Measurements from ENCODE around the gene PLCD4. TPM values are rescaled to one million over a fixed set of nuclear protein-coding genes. Genes with fewer than 3 reads are reported as not detected.

Gene PLCD4
- total and polyA plus RNA-seq, 5 experiments from 2014 or later = 0.13 to 1.3 (median 0.25) TPM

Other genes starting within 250 kb of the PLCD4 start
- gene SLC11A1, start 225.6 kb upstream of the PLCD4 start, total RNA-seq = 1 to 10 TPM in 1 of 2 experiments, under 1 TPM in 1; 0.47 to 1.2 TPM
- gene SLC11A1, start 225.6 kb upstream of the PLCD4 start, polyA plus RNA-seq = under 1 TPM; 0.27 to 0.90 (median 0.73) TPM
- 100 to 1,000 TPM; 143 to 144 TPM for gene CTDSP1, start 208.0 kb upstream of the PLCD4 start, total RNA-seq
- 10 to 100 TPM; 19.3 to 22.7 (median 19.8) TPM for gene CTDSP1, start 208.0 kb upstream of the PLCD4 start, polyA plus RNA-seq
- gene VIL1, start 188.8 kb upstream of the PLCD4 start, total RNA-seq = not detected
- under 1 TPM in 2 of 3 donors, not detected in 1; 0.03 to 0.05 TPM for gene VIL1, start 188.8 kb upstream of the PLCD4 start, polyA plus RNA-seq
- gene USP37, start 39.5 kb upstream of the PLCD4 start, total RNA-seq = 10 to 100 TPM; 19.9 to 25.2 TPM
- 10 to 100 TPM in 1 of 3 donors, 1 to 10 TPM in 2; 8.6 to 11.6 (median 9.0) TPM for gene USP37, start 39.5 kb upstream of the PLCD4 start, polyA plus RNA-seq
- gene CNOT9, start 39.1 kb upstream of the PLCD4 start, total RNA-seq = 10 to 100 TPM; 55.0 to 64.0 TPM
- gene CNOT9, start 39.1 kb upstream of the PLCD4 start, polyA plus RNA-seq = 10 to 100 TPM; 17.5 to 19.9 (median 19.0) TPM
- 10 to 100 TPM; 45.0 to 48.6 TPM for gene ZNF142, start 51.7 kb downstream of the PLCD4 start, total RNA-seq
- gene ZNF142, start 51.7 kb downstream of the PLCD4 start, polyA plus RNA-seq = 10 to 100 TPM in 1 of 3 donors, 1 to 10 TPM in 2; 2.3 to 14.7 (median 5.1) TPM
- 10 to 100 TPM; 50.7 to 57.2 TPM for gene BCS1L, start 51.8 kb downstream of the PLCD4 start, total RNA-seq
- gene BCS1L, start 51.8 kb downstream of the PLCD4 start, polyA plus RNA-seq = 10 to 100 TPM; 15.4 to 21.0 (median 15.8) TPM
- 10 to 100 TPM; 35.8 to 39.6 TPM for gene RNF25, start 64.1 kb downstream of the PLCD4 start, total RNA-seq
- 10 to 100 TPM; 17.3 to 25.2 (median 20.5) TPM for gene RNF25, start 64.1 kb downstream of the PLCD4 start, polyA plus RNA-seq
- 10 to 100 TPM; 22.4 to 22.5 TPM for gene STK36, start 64.2 kb downstream of the PLCD4 start, total RNA-seq
- 1 to 10 TPM; 3.1 to 4.3 (median 3.6) TPM for gene STK36, start 64.2 kb downstream of the PLCD4 start, polyA plus RNA-seq
- gene TTLL4, start 102.9 kb downstream of the PLCD4 start, total RNA-seq = 10 to 100 TPM; 20.4 to 23.1 TPM
- 1 to 10 TPM; 2.2 to 5.4 (median 3.4) TPM for gene TTLL4, start 102.9 kb downstream of the PLCD4 start, polyA plus RNA-seq
- under 1 TPM; 0.31 to 0.49 TPM for gene CYP27A1, start 174.2 kb downstream of the PLCD4 start, total RNA-seq
- gene CYP27A1, start 174.2 kb downstream of the PLCD4 start, polyA plus RNA-seq = under 1 TPM; 0.14 to 0.53 (median 0.27) TPM
- gene PRKAG3, start 223.9 kb downstream of the PLCD4 start, total RNA-seq = not detected
- not detected for gene PRKAG3, start 223.9 kb downstream of the PLCD4 start, polyA plus RNA-seq

All from naive thymus-derived CD8-positive, alpha-beta T cell (primary cell).